BE2C (cell line): ENCODE results near the gene NINL.
"Not testable (repeated sequence)": the region's sequence is repeated elsewhere in the genome, so short reads cannot be mapped to it uniquely, and the experiment has no call there.

Experiments used
- DNase-seq: peaks from one replicate; pipeline ENCODE4 v3.0.0-alpha.2; 2020
- H3K27me3 ChIP-seq: fragments of 250-450 bp; sonication (Bioruptor Pico); 2 replicates; pipeline ENCODE4 v1.5.1; 2020; ENCODE audit warnings: mild to moderate bottlenecking
- H3K36me3 ChIP-seq: fragments of 250-450 bp; sonication (Bioruptor Pico); 2 replicates; pipeline ENCODE4 v1.5.1; 2020; ENCODE audit warnings: mild to moderate bottlenecking
- H3K4me1 ChIP-seq: fragments of 250-450 bp; sonication (Bioruptor Pico); 2 replicates; pipeline ENCODE4 v1.5.1; 2020
- H3K4me3 ChIP-seq: 2 replicates; pipeline ENCODE4 v1.5.1; 2011; ENCODE audit warnings: low read depth, low read length
- H3K9me3 ChIP-seq: fragments of 250-450 bp; sonication (Bioruptor Pico); 2 replicates; pipeline ENCODE4 v1.5.1; 2020
- CTCF ChIP-seq: IDR thresholded peaks from 2 replicates; pipeline ENCODE4 v1.5.1; 2012; ENCODE audit warnings: mild to moderate bottlenecking, low read depth, low read length

The NINL gene

GRCh38 chr20:25504366-25505135, 80.8 kb downstream of the NINL start:
- Histone ChIP-seq H3K36me3 (no peaks in the 10 kb centered on the region), H3K9me3 (no peaks in the 10 kb centered on the region)

DNA sequence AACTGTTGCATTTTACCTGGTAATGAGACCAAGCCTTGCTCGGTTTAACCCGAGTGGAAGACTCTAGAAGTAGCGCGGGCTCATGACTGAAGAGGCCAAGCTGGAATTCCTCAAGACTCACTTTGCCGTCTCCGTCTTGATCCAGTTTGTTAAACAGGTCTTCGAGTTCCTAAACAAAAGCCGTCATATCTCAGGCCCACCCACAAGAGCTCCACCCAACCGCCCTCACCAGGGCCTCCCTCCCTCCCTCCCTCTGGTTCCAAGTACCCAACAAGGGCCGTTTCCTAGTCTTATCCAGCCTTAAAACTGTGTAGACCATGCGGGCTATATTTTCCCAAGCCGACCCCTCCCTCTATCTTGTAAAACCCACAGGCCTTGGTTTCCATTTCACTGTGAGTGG, 81.4 kb downstream of the NINL start:
- no peaks in the 10 kb centered on the region for H3K36me3 ChIP-seq
- TF ChIP-seq CTCF: no peak

More at GRCh38 chr20:25504366-25505135, 80.8 kb downstream of the NINL start:
- TF ChIP-seq CTCF: no peak
- DNase-seq: no peak
- no peaks in the 10 kb centered on the region for H3K4me1 ChIP-seq
- no peaks in the 10 kb centered on the region for H3K27me3 ChIP-seq
- no peak overlapping the region for H3K4me3 ChIP-seq

DNA sequence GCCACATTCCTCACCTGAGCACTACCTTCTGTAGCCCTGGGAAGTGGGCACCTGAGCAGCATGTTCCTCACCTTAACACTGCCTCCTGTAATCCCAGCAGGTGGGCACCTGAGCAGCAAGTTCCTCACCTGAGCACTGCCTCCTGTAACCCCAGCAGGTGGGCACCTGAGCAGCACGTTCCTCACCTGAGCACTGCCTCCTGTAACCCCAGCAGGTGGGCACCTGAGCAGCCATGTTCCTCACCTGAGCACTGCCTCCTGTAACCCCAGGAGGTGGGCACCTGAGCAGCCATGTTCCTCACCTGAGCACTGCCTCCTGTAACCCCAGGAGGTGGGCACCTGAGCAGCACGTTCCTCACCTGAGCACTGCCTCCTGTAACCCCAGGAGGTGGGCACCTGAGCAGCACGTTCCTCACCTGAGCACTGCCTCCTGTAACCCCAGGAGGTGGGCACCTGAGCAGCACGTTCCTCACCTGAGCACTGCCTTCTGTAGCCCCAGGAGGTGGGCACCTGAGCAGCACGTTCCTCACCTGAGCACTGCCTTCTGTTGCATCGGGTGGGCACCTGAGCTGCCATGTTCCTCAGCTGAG, 82.2 kb downstream of the NINL start:
- not testable (repeated sequence) for H3K36me3 ChIP-seq

More for the DNA sequence above, 81.4 kb downstream of the NINL start:
- DNase-seq: no peak
- Histone ChIP-seq H3K4me1 (no peaks in the 10 kb centered on the region), H3K4me3 (no peak overlapping the region), H3K27me3 (no peaks in the 10 kb centered on the region), H3K9me3 (no peaks in the 10 kb centered on the region)

DNA sequence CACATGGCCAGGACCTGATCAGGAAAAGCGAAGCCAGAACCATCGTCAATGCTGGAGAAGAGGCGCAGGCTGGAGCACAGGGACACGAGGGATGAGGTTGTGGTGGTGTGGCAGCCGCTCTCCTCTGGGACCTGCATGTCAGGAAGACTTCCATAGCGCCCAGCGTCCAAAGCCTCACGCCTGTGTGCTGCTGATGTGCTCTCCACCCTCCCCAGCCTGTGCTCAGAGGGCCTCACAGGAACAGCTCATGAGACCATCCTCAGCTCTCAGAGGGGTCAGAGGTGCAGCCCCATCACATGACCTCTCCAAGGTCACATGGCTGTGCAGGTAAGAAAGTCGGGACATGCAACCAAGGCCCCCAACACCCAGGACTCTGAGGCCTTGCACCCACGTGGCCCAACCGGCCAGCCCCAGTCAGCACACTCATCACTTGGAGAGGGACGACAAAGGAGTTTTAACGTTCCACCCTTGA, 84.4 kb downstream of the NINL start:
- no peaks in the 10 kb centered on the region for H3K4me1 ChIP-seq
- H3K36me3 ChIP-seq: no peaks in the 10 kb centered on the region
- H3K27me3 ChIP-seq: no peaks in the 10 kb centered on the region
- no peak for DNase-seq
- H3K9me3 ChIP-seq: no peaks in the 10 kb centered on the region
- no peak for TF ChIP-seq CTCF
- no peak overlapping the region for H3K4me3 ChIP-seq

More for the DNA sequence above, 82.2 kb downstream of the NINL start:
- H3K4me3 ChIP-seq, H3K9me3 ChIP-seq, DNase-seq, H3K27me3 ChIP-seq, H3K4me1 ChIP-seq: not testable (repeated sequence)

DNA sequence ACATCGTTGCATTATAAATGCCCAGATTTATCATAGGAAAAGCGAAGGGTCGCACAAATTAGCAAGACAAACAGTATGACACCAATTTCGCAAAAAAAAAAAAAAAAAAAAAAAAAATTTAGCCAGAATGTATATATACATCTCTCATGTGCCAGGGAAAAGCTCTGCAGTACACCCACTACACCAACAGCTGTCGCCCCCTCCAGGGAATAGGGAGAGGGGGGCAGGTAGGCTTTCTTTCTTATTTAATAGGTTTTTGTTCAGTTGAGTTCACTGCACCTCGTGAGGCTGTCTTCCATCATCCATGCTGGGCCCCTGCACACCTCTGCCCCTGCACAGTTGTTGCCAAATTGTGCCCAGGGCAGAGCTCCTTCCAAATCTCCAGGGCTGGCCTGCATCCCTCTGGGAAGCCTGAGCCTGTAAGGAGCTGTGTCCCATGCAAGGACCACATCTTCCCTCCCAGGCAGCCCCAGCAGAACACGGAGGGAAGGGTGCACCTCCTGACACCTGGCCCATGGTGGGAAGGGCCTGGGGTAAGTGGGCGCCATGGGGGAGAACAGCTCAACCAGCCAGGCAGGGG, 85.4 kb downstream of the NINL start:
- no peaks in the 10 kb centered on the region for H3K9me3 ChIP-seq
- no peaks in the 10 kb centered on the region for H3K36me3 ChIP-seq
- no peaks in the 10 kb centered on the region for H3K27me3 ChIP-seq
- H3K4me3 ChIP-seq: no peak overlapping the region
- no peak for TF ChIP-seq CTCF
- peaks cover 5% of the 10 kb centered on the region for H3K4me1 ChIP-seq
- DNase-seq: no peak

- no peaks in the 10 kb centered on the region for H3K36me3 ChIP-seq
- no peaks in the 10 kb centered on the region for H3K9me3 ChIP-seq
- no peak for TF ChIP-seq CTCF
- no peak for DNase-seq
- no peak overlapping the region for H3K4me3 ChIP-seq
- H3K27me3 ChIP-seq: no peaks in the 10 kb centered on the region
- H3K4me1 ChIP-seq: peaks cover 5% of the 10 kb centered on the region
Measured at GRCh38 chr20:25499031-25499430, 86.3 kb downstream of the NINL start.
